ENCODE results near the gene MBD4. TPM values are rescaled to one million over a fixed set of nuclear protein-coding genes. Genes with fewer than 3 reads are reported as not detected.
"Not testable (repeated sequence)": the region's sequence is repeated elsewhere in the genome, so short reads cannot be mapped to it uniquely, and the experiment has no call there.

Gene MBD4
- total and polyA plus RNA-seq, 10 of the 15 experiments (the other 5 are each of a cell fraction or from before 2014, with no cell fraction given): 17.7 to 59.0 (median 49.0) TPM

DNA sequence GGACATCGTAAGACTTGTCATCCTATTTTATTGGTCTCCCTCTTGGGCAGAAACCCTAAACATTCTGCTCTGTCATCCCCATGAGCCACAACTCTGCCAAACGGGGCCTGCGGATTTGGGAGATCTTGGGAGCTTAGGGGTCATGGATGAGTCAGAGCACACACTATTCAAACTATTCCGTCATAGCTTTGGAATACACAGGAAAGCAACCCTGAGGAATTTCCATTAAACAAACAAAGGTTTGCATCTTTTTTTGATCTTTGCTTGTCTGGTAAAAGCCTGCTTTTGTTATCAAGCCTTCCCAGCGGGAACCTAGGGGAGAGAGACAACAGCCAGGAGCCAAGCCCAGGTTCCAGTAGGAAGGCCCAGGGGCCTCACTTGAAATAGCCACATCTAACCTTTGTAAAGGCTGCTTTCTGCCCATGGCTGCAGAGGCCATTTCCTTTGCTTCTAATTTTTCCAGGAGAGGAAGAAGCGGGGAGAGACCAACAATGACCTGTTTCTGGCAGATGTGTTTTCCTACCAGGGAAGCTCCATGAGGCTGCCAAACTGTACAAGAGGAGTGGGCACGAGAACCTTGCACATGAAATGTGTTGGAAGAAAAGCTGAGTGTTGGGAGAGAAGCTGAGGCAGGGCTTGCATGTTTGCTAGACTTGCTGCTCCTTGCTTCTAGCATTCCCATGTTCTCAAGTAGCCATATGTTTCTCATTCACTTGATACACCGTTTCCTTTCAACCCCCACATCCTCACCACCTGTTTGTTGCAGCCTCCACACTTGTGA is 50.8 kb downstream of the MBD4 start:
- RAD21 ChIA-PET (ENCODE audit: unreplicated experiment); POLR2A ChIA-PET; H3K9ac ChIP-seq (ENCODE audit: control insufficient read depth, insufficient read depth, low read length); ATAC-seq; H3K27ac ChIP-seq (ENCODE audit: control insufficient read depth, insufficient read depth); H3K4me1 ChIP-seq (ENCODE audit: control insufficient read depth, insufficient read depth, low read length); H2AFZ ChIP-seq (ENCODE audit: control insufficient read depth, low read depth, low read length); H3K9me3 ChIP-seq (replicated peaks; ENCODE audit: control insufficient read depth, insufficient read depth, low read length); H3K79me2 ChIP-seq (ENCODE audit: control insufficient read depth, insufficient read depth, low read length); FAIRE-seq; H3K27me3 ChIP-seq (replicated peaks in 1 of 2; ENCODE audit: control insufficient read depth in 2 of 2, insufficient read depth in 2 of 2, low read length in 1 of 2); H3K4me3 ChIP-seq; H3K4me2 ChIP-seq (ENCODE audit: control insufficient read depth, insufficient read depth); DNase-seq (ENCODE audit: low read depth, low spot score); H4K20me1 ChIP-seq (ENCODE audit: control insufficient read depth, insufficient read depth); in situ Hi-C loops (cut with MboI): not testable (repeated sequence)
- H3K36me3 ChIP-seq (ENCODE audit: control insufficient read depth in 2 of 2, insufficient read depth in 2 of 2, low read length in 1 of 2): peaks cover 5 to 14% of the 10 kb centered on the region in 2 experiments; a peak in 3 of 4 replicates
- 97% methylated on average over 7 of the region's 8 CpGs for WGBS (ENCODE audit: insufficient coverage, insufficient replicate concordance, low lambda C conversion rate, missing lambda C conversion rate)
- intact Hi-C loops (cut with micrococcal nuclease; ENCODE audit: unreplicated experiment): loop anchor here (10.0 kb wide), 2 partner anchors 106 to 236 kb away; no protein-coding TSS in a partner anchor
- ChIA-PET CTCF (interaction anchor here (0.8 kb wide), 1 partner anchor 47 kb away, joined by 3 read pairs; no protein-coding TSS in a partner anchor), SMC1A (ENCODE audit: uncharacterized antibody, unreplicated experiment) (interaction anchor here (0.7 kb wide), 1 partner anchor 47 kb away, joined by 3 read pairs; no protein-coding TSS in a partner anchor)
- TSS peak; percentile 2 for BruUV-seq (replicated peaks)

DNA sequence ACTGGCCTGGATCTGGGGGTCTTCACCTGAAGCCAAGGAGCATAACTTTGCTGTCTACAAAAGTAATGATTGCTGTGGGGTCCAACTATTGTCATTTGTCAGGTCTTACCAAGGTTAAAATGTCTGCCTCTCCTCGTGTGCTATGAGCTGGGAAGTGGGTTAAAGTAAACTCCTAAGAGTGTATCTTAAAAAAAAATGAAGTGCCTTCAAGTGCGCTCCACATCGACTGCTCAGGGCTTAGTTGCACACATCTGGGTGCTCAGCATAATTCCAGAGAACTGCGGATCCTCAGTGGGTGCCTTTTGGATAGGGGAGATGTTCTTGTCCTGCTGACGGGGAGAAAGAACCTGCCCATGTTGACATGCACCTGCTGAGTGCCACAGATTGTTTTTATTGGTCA is 52.3 kb downstream of the MBD4 start:
- SMC1A ChIA-PET (ENCODE audit: uncharacterized antibody, unreplicated experiment): no interaction called here
- no peaks in the 10 kb centered on the region for H4K20me1 ChIP-seq (ENCODE audit: control insufficient read depth, insufficient read depth)
- no peak for TF ChIP-seq BHLHE40 (IDR thresholded peaks at IDR 0.05; ENCODE audit: borderline replicate concordance in 1 of 2, low read depth in 2 of 2, low read length in 1 of 2)
- no peak for TF ChIP-seq NFYB (IDR thresholded peaks at IDR 0.05; ENCODE audit: insufficient read depth, low read depth, low read length)
- no peak for TF ChIP-seq ATF7 (IDR thresholded peaks at IDR 0.05; ENCODE audit: low read depth)
- no peak overlapping the region for H2AFZ ChIP-seq (ENCODE audit: control insufficient read depth, low read depth, low read length)
- no peaks in the 10 kb centered on the region for H3K4me1 ChIP-seq (ENCODE audit: control insufficient read depth, insufficient read depth, low read length)
- H3K9ac ChIP-seq (ENCODE audit: control insufficient read depth, insufficient read depth, low read length): no peak overlapping the region
- H3K36me3 ChIP-seq (ENCODE audit: control insufficient read depth in 2 of 2, insufficient read depth in 2 of 2, low read length in 1 of 2): peaks cover 5 to 9% of the 10 kb centered on the region in 2 experiments; a peak in 3 of 4 replicates
- 85% methylated on average over 5 of the region's 5 CpGs for WGBS (ENCODE audit: insufficient coverage, insufficient replicate concordance, low lambda C conversion rate, missing lambda C conversion rate)
- FAIRE-seq (no peak), ATAC-seq (no peak), DNase-seq (ENCODE audit: low read depth, low spot score) (no peak)
- intact Hi-C loops (cut with micrococcal nuclease; ENCODE audit: unreplicated experiment): loop anchor here (10.0 kb wide), 2 partner anchors 107 to 237 kb away; no protein-coding TSS in a partner anchor
- CTCF ChIA-PET: interaction anchor here (1.0 to 6.0 kb wide), 4 partner anchors 11 to 98 kb away, joined by 3 to 60 read pairs (median 5); partner anchors contain the start of genes IFT122 and MBD4
- no peaks in the 10 kb centered on the region for H3K79me2 ChIP-seq (ENCODE audit: control insufficient read depth, insufficient read depth, low read length)
- no peak overlapping the region for H3K27ac ChIP-seq (ENCODE audit: control insufficient read depth, insufficient read depth)
- no peaks in the 10 kb centered on the region for H3K9me3 ChIP-seq (replicated peaks; ENCODE audit: control insufficient read depth, insufficient read depth, low read length)
- H3K4me2 ChIP-seq (ENCODE audit: control insufficient read depth, insufficient read depth): no peak overlapping the region
- BruUV-seq (replicated peaks): TSS peak; percentile 19
- H3K27me3 ChIP-seq (replicated peaks in 1 of 2; ENCODE audit: control insufficient read depth in 2 of 2, insufficient read depth in 2 of 2, low read length in 1 of 2): no peaks in the 10 kb centered on the region
- in situ Hi-C loops (cut with MboI): no loop called here
- RAD21 ChIA-PET (ENCODE audit: unreplicated experiment): interaction anchor here (5.8 kb wide), 1 partner anchor 48 kb away, joined by 78 read pairs; no protein-coding TSS in a partner anchor
- POLR2A ChIA-PET: no interaction called here
- no peak overlapping the region for H3K4me3 ChIP-seq

All from GM12878 (cell line).